Dedifferentiated amniotic fluid mesenchymal stem cell (primary cell): ENCODE data around the gene KANK3.
"Not testable (repeated sequence)": the region's sequence is repeated elsewhere in the genome, so short reads cannot be mapped to it uniquely, and the experiment has no call there.

Source experiments
- DNase-seq: peaks from one replicate; pipeline ENCODE4 v3.0.0-alpha.2; 2016; ENCODE audit errors: extremely low spot score

The KANK3 gene

GRCh38 chr19:8342684-8343482, at the start of gene KANK3:
KANK3 (minus strand) TSS chr19:8343262; CDS start chr19:8337828, 5,434 bp downstream.
- peak; percentile 68 for DNase-seq

GRCh38 chr19:8392017-8392591, 49.0 kb upstream of the KANK3 start:
- DNase-seq = no peak

- no peak for DNase-seq
Observed at GRCh38 chr19:8391198-8392016, 48.3 kb upstream of the KANK3 start.

- DNase-seq = peak; percentile 85
Observed at GRCh38 chr19:8390617-8390981, 47.5 kb upstream of the KANK3 start.

GRCh38 chr19:8389891-8390616, 47.0 kb upstream of the KANK3 start, which contains the start of gene RAB11B:
RAB11B (plus strand) TSS chr19:8390360; CDS start chr19:8390417, 57 bp downstream.
- peak; percentile 100 for DNase-seq

GRCh38 chr19:8388612-8388958, 45.5 kb upstream of the KANK3 start:
- no peak for DNase-seq

- DNase-seq = no peak
Observed at GRCh38 chr19:8387688-8388611, 44.9 kb upstream of the KANK3 start.

- DNase-seq = no peak
Observed at GRCh38 chr19:8386990-8387389, 43.9 kb upstream of the KANK3 start.

- not testable (repeated sequence) for DNase-seq
Observed at GRCh38 chr19:8386419-8386818, 43.4 kb upstream of the KANK3 start.

- DNase-seq = not testable (repeated sequence)
Observed at GRCh38 chr19:8385566-8385965, 42.5 kb upstream of the KANK3 start.

- DNase-seq = not testable (repeated sequence)
Observed at GRCh38 chr19:8385103-8385502, 42.0 kb upstream of the KANK3 start.

- not testable (repeated sequence) for DNase-seq
Observed at GRCh38 chr19:8384569-8384968, 41.5 kb upstream of the KANK3 start.

- DNase-seq = not testable (repeated sequence)
Observed at GRCh38 chr19:8379156-8379891, 36.3 kb upstream of the KANK3 start.

- DNase-seq = no peak
Observed at GRCh38 chr19:8377598-8377997, 34.5 kb upstream of the KANK3 start.

GRCh38 chr19:8376373-8376974, 33.4 kb upstream of the KANK3 start:
- DNase-seq = not testable (repeated sequence)

- not testable (repeated sequence) for DNase-seq
Observed at GRCh38 chr19:8375766-8376165, 32.7 kb upstream of the KANK3 start.

GRCh38 chr19:8373867-8374813, 31.1 kb upstream of the KANK3 start:
- no peak for DNase-seq

- DNase-seq = no peak
Observed at GRCh38 chr19:8371011-8371804, 28.1 kb upstream of the KANK3 start.
